ENCODE results near the gene IL24. TPM values are rescaled to one million over a fixed set of nuclear protein-coding genes. Genes with fewer than 3 reads are reported as not detected.

IL24 gene
- total and polyA plus RNA-seq, 2 donors from 2014 or later, result not detected

DNA sequence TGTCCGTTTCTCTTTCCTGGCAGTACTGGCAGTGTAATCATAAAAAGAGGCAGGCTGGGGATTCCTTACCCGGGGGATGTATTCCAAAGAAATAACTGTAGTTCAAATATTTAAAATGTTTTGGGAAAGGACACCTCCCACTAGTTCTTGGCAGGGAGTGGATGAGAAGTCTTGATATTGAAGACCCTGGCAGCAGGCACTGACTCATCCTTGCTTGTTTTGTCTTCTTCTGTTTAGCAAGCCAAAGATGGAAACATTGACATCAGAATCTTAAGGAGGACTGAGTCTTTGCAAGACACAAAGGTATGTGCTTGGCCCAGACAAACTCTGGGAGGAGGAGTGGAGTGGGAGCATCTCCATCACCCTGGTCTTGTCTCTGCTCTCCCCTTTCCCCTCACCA, 31.2 kb upstream of the IL24 start:
- H3K27me3 ChIP-seq (ENCODE audit: control insufficient read depth, insufficient read depth, low read length), result no peaks in the 10 kb centered on the region
- DNase-seq, result no peak
- intact Hi-C loops (cut with DNase I), result no loop called here
- H3K27ac ChIP-seq (ENCODE audit: low read depth in 2 of 2, low read length in 2 of 2), result no peak overlapping the region
- no peak overlapping the region for H3K4me3 ChIP-seq (ENCODE audit: low read length in 3 of 3)
- no peaks in the 10 kb centered on the region for H3K9me3 ChIP-seq (ENCODE audit: control insufficient read depth in 2 of 3, insufficient read depth in 1 of 3, low read length in 3 of 3)
- TF ChIP-seq, protein P1, sequence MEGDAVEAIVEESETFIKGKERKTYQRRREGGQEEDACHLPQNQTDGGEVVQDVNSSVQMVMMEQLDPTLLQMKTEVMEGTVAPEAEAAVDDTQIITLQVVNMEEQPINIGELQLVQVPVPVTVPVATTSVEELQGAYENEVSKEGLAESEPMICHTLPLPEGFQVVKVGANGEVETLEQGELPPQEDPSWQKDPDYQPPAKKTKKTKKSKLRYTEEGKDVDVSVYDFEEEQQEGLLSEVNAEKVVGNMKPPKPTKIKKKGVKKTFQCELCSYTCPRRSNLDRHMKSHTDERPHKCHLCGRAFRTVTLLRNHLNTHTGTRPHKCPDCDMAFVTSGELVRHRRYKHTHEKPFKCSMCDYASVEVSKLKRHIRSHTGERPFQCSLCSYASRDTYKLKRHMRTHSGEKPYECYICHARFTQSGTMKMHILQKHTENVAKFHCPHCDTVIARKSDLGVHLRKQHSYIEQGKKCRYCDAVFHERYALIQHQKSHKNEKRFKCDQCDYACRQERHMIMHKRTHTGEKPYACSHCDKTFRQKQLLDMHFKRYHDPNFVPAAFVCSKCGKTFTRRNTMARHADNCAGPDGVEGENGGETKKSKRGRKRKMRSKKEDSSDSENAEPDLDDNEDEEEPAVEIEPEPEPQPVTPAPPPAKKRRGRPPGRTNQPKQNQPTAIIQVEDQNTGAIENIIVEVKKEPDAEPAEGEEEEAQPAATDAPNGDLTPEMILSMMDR (IDR thresholded peaks at IDR 0.05; ENCODE audit: borderline replicate concordance, extremely low read depth, insufficient read depth), result no peak
- H3K9ac ChIP-seq (ENCODE audit: low read length in 3 of 3), result no peak overlapping the region
- no peak for FAIRE-seq
- no peaks in the 10 kb centered on the region for H3K36me3 ChIP-seq (ENCODE audit: control insufficient read depth in 2 of 3, insufficient read depth in 3 of 3, low read length in 3 of 3)
- no peaks in the 10 kb centered on the region for H3K4me1 ChIP-seq (ENCODE audit: control insufficient read depth in 2 of 3, insufficient read depth in 2 of 3, low read depth in 1 of 3, low read length in 3 of 3)

- Histone ChIP-seq H3K4me3 (ENCODE audit: low read length in 3 of 3) (no peak overlapping the region), H3K9me3 (ENCODE audit: control insufficient read depth in 2 of 3, insufficient read depth in 1 of 3, low read length in 3 of 3) (no peaks in the 10 kb centered on the region), H3K4me1 (ENCODE audit: control insufficient read depth in 2 of 3, insufficient read depth in 2 of 3, low read depth in 1 of 3, low read length in 3 of 3) (no peaks in the 10 kb centered on the region), H3K27ac (ENCODE audit: low read depth in 2 of 2, low read length in 2 of 2) (no peak overlapping the region), H3K27me3 (ENCODE audit: control insufficient read depth, insufficient read depth, low read length) (no peaks in the 10 kb centered on the region), H3K36me3 (ENCODE audit: control insufficient read depth in 2 of 3, insufficient read depth in 3 of 3, low read length in 3 of 3) (no peaks in the 10 kb centered on the region), H3K9ac (ENCODE audit: low read length in 3 of 3) (no peak overlapping the region)
- FAIRE-seq, result no peak
- intact Hi-C loops (cut with DNase I), result no loop called here
- no peak for DNase-seq
- TF ChIP-seq, protein P1 (IDR thresholded peaks at IDR 0.05; ENCODE audit: borderline replicate concordance, extremely low read depth, insufficient read depth), result no peak
These were observed 30.0 kb upstream of the IL24 start for GRCh38 chr1:206867239-206867638.

DNA sequence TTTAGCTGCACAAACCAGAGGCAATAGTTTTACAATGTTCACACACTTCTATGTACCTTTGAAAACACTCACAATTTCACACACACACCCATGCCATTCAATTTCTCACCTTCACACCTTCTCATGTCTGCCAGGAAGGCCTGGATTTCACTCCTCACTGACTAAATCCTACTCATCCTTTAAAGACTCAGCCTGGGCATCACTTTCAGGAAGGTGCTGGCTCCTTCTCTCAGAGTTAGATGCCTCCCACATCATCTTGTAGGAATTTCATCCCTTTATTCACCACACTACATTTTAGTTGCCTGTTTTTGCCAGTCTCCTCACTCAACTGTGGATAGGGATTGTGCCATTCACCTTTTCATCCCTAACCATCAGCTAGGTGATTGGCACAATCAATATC, 29.5 kb upstream of the IL24 start:
- Histone ChIP-seq H3K4me1 (ENCODE audit: control insufficient read depth in 2 of 3, insufficient read depth in 2 of 3, low read depth in 1 of 3, low read length in 3 of 3) (no peaks in the 10 kb centered on the region), H3K27ac (ENCODE audit: low read depth in 2 of 2, low read length in 2 of 2) (no peak overlapping the region), H3K9me3 (ENCODE audit: control insufficient read depth in 2 of 3, insufficient read depth in 1 of 3, low read length in 3 of 3) (no peaks in the 10 kb centered on the region), H3K27me3 (ENCODE audit: control insufficient read depth, insufficient read depth, low read length) (no peaks in the 10 kb centered on the region), H3K36me3 (ENCODE audit: control insufficient read depth in 2 of 3, insufficient read depth in 3 of 3, low read length in 3 of 3) (no peaks in the 10 kb centered on the region), H3K4me3 (ENCODE audit: low read length in 3 of 3) (no peak overlapping the region), H3K9ac (ENCODE audit: low read length in 3 of 3) (no peak overlapping the region)
- TF ChIP-seq, protein P1 (IDR thresholded peaks at IDR 0.05; ENCODE audit: borderline replicate concordance, extremely low read depth, insufficient read depth), result no peak
- intact Hi-C loops (cut with DNase I), result no loop called here
- no peak for DNase-seq
- FAIRE-seq, result no peak

GRCh38 chr1:206868264-206868663, 29.0 kb upstream of the IL24 start:
- intact Hi-C loops (cut with DNase I), result no loop called here
- H3K4me3 ChIP-seq (ENCODE audit: low read length in 3 of 3), result no peak overlapping the region
- no peak overlapping the region for H3K9ac ChIP-seq (ENCODE audit: low read length in 3 of 3)
- no peaks in the 10 kb centered on the region for H3K9me3 ChIP-seq (ENCODE audit: control insufficient read depth in 2 of 3, insufficient read depth in 1 of 3, low read length in 3 of 3)
- TF ChIP-seq, protein P1 (IDR thresholded peaks at IDR 0.05; ENCODE audit: borderline replicate concordance, extremely low read depth, insufficient read depth), result no peak
- H3K4me1 ChIP-seq (ENCODE audit: control insufficient read depth in 2 of 3, insufficient read depth in 2 of 3, low read depth in 1 of 3, low read length in 3 of 3), result no peaks in the 10 kb centered on the region
- no peak for DNase-seq
- no peak for FAIRE-seq
- no peaks in the 10 kb centered on the region for H3K36me3 ChIP-seq (ENCODE audit: control insufficient read depth in 2 of 3, insufficient read depth in 3 of 3, low read length in 3 of 3)
- no peaks in the 10 kb centered on the region for H3K27me3 ChIP-seq (ENCODE audit: control insufficient read depth, insufficient read depth, low read length)
- H3K27ac ChIP-seq (ENCODE audit: low read depth in 2 of 2, low read length in 2 of 2), result no peak overlapping the region
